KOPT-K1 (cell line): ENCODE results near the gene GIGYF2.

Experiments used
- H3K27ac ChIP-seq: fragments of 200-600 bp; sonication (generic); 2 replicates; pipeline ENCODE4 v1.5.1; 2016; ENCODE audit warnings: antibody characterized with exemption, mild to moderate bottlenecking, low read depth, low read length; ENCODE audit not compliant: poor library complexity, severe bottlenecking
- H3K36me3 ChIP-seq: fragments of 200-600 bp; sonication (generic); 2 replicates; pipeline ENCODE4 v1.5.1; 2017; ENCODE audit warnings: antibody characterized with exemption, mild to moderate bottlenecking, low read length, moderate library complexity; ENCODE audit not compliant: insufficient read depth
- H3K9me3 ChIP-seq: fragments of 200-600 bp; sonication (generic); 2 replicates; pipeline ENCODE4 v1.5.1; 2017; ENCODE audit warnings: antibody characterized with exemption, low read length, mild to moderate bottlenecking; ENCODE audit not compliant: insufficient read depth, poor library complexity, severe bottlenecking

GIGYF2 gene

GRCh38 chr2:232866104-232866503, 169.0 kb downstream of the GIGYF2 start:
- Histone ChIP-seq H3K36me3 (peaks cover 6% of the 10 kb centered on the region), H3K9me3 (no peaks in the 10 kb centered on the region), H3K27ac (no peak overlapping the region)

GRCh38 chr2:232869138-232870017, 172.2 kb downstream of the GIGYF2 start:
- Histone ChIP-seq H3K9me3 (no peaks in the 10 kb centered on the region), H3K36me3 (no peaks in the 10 kb centered on the region), H3K27ac (no peak overlapping the region)

GRCh38 chr2:232870018-232870765, 173.1 kb downstream of the GIGYF2 start, which contains the start of gene SNORC:
SNORC (plus strand) TSS chr2:232870264; CDS start chr2:232870342, 78 bp downstream.
- no peaks in the 10 kb centered on the region for H3K9me3 ChIP-seq
- H3K36me3 ChIP-seq: no peaks in the 10 kb centered on the region
- no peak within 1 kb of the TSS for H3K27ac ChIP-seq

GRCh38 chr2:232870766-232871371, 173.7 kb downstream of the GIGYF2 start:
- no peaks in the 10 kb centered on the region for H3K36me3 ChIP-seq
- H3K27ac ChIP-seq: no peak overlapping the region
- no peaks in the 10 kb centered on the region for H3K9me3 ChIP-seq

- no peak overlapping the region for H3K27ac ChIP-seq
- no peaks in the 10 kb centered on the region for H3K9me3 ChIP-seq
- no peaks in the 10 kb centered on the region for H3K36me3 ChIP-seq
Observed at GRCh38 chr2:232871418-232871834, 174.3 kb downstream of the GIGYF2 start.

- Histone ChIP-seq H3K27ac (no peak overlapping the region), H3K36me3 (no peaks in the 10 kb centered on the region), H3K9me3 (no peaks in the 10 kb centered on the region)
Observed at GRCh38 chr2:232871835-232872736, 175.0 kb downstream of the GIGYF2 start.

- H3K27ac ChIP-seq: no peak overlapping the region
- no peaks in the 10 kb centered on the region for H3K9me3 ChIP-seq
- H3K36me3 ChIP-seq: no peaks in the 10 kb centered on the region
Observed at GRCh38 chr2:232872826-232873225, 175.7 kb downstream of the GIGYF2 start.

GRCh38 chr2:232873292-232873908, 176.3 kb downstream of the GIGYF2 start:
- Histone ChIP-seq H3K27ac (no peak overlapping the region), H3K9me3 (no peaks in the 10 kb centered on the region), H3K36me3 (no peaks in the 10 kb centered on the region)

- H3K36me3 ChIP-seq: no peaks in the 10 kb centered on the region
- H3K27ac ChIP-seq: no peak overlapping the region
- no peaks in the 10 kb centered on the region for H3K9me3 ChIP-seq
Observed at GRCh38 chr2:232873909-232874641, 176.9 kb downstream of the GIGYF2 start.

GRCh38 chr2:232874677-232875223, 177.6 kb downstream of the GIGYF2 start:
- Histone ChIP-seq H3K9me3 (no peaks in the 10 kb centered on the region), H3K27ac (no peak overlapping the region), H3K36me3 (no peaks in the 10 kb centered on the region)

- Histone ChIP-seq H3K9me3 (no peaks in the 10 kb centered on the region), H3K27ac (no peak overlapping the region), H3K36me3 (no peaks in the 10 kb centered on the region)
Observed at GRCh38 chr2:232875256-232876121, 178.4 kb downstream of the GIGYF2 start.

GRCh38 chr2:232876161-232876977, 179.2 kb downstream of the GIGYF2 start:
- Histone ChIP-seq H3K27ac (no peak overlapping the region), H3K36me3 (no peaks in the 10 kb centered on the region), H3K9me3 (no peaks in the 10 kb centered on the region)
